Heart left ventricle (tissue), 13 donors: ENCODE measurements around the gene MST1.

Experiments
- CTCF ChIP-seq, 12 donors: fragments of 200-600 bp; sonication (generic) in 4 of 12; IDR thresholded peaks; one replicate each; pipeline versions ENCODE4 v1.5.0 to v1.8.0; 2018 to 2022; ENCODE audit warnings: antibody characterized with exemption in 12 of 12, mild to moderate bottlenecking in 5 of 12
- POLR2A ChIP-seq, 2 donors: fragments of 450-650 bp; IDR thresholded peaks; one replicate each; pipeline ENCODE4 v1.6.1; 2017; ENCODE audit warnings: antibody characterized with exemption in 2 of 2, mild to moderate bottlenecking in 2 of 2, moderate library complexity in 2 of 2
- donor health status: ischemic (EF 13 %, LVEDD 7.1; RV severe dilation, severe dysfunction).
- donor health status: DM: no; HTN: yes; CAD: no.
- donor health status: DM: no; HTN: no; CAD: no.
- donor health status: ischemic (EF 25% LVEDD 6.9; RV normal size, moderate dysfunction).
- donor health status: ischemic (EF 25% LVEDD 5.7; RV mildly dilated, moderate dysfunction).
- donor health status: ischemic (EF 35%, LVEDD 5.7; RV mildly dilated, moderate dysfunction).
- donor health status: nonischemic (EF 11% LVEDD 7.7; RV severe dilation, severe dysfunction).
- donor health status: DM: yes; HTN: yes; CAD: no.
- donor health status: PGD.
- donor health status: ischemic (EF 29% LVEDD 5.4; RV normal size, mild dysfunction).
- donor health status: nonischemic (EF 23%, LVEDD 6.1; RV moderate dilation, normal function).

GRCh38 chr3:49712631-49713317 is 23.5 kb upstream of the MST1 start:
- TF ChIP-seq CTCF (IDR thresholded peaks at IDR 0.05) (no peak), POLR2A (IDR thresholded peaks at IDR 0.05) (no peak)
